HG03159 (cell line): ENCODE results near the gene FTCDNL1.

Experiments
- ATAC-seq: cut with Tn5 transposase; IDR thresholded peaks from one replicate; pipeline ENCODE4 v1.9.1; 2021; ENCODE audit warnings: mild to moderate bottlenecking, moderate library complexity; ENCODE audit not compliant: unreplicated experiment

Gene FTCDNL1

DNA sequence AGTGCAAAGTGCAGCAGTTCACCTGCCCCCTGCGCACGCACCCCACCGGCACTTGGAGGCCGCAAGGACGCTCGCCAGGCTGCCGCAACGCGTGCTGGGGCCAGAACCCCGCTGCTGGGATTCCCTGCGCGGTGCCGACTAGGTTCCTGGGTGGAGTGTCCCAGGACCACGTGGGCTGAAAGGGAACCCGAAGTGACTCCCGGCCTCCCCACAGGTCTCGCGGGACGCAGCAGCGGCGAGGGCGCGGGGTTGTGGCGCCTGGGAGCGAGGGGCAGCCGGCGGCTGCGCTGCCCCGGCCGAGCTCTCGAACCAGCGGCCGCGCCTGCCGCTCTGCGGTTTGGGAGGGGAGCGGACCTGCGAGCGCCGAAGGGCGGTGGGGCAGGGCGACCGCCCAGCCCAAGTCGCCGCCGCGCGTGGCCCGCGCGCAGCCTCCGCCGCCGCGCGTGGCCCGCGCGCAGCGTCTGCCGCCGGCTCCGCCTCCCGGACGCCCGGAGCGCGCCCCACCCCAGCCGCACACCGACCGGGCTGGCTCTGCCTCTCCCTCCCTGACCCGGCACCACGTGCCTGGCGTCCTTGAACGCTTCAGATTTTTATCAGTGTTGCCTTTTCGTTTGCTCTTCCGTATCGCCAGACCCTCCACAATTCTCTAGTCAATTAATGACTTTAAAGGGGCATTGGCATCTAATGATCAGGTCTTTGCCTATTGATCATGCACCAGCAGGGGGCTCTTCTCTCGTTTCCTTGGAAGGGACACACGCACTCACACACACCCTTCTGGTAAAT is at the start of gene FTCDNL1:
FTCDNL1 (minus strand) TSS at position 475 of the 783 bp plus-strand sequence. CDS start 2,230 bp downstream, outside the sequence.
- ATAC-seq = peak; percentile 97

DNA sequence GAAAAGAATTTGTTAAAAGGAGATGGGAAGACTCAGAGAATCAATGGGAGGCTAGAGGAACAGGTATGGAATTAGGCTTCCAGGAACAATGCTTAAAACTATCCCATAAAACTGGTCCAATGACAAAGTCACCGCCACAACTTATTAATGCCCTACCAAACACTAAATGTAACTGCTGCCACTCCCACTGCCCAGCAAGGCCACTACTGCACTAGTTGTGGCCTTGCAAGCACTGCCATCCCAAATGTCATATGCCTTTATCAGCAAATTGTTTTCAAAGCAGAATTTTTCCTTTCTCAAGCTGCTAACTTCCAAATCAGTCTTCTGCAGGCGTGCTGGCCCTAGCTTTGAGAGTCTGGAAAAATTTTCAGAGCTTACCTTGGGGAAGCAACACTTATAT is 45.6 kb upstream of the FTCDNL1 start:
- no peak for ATAC-seq

DNA sequence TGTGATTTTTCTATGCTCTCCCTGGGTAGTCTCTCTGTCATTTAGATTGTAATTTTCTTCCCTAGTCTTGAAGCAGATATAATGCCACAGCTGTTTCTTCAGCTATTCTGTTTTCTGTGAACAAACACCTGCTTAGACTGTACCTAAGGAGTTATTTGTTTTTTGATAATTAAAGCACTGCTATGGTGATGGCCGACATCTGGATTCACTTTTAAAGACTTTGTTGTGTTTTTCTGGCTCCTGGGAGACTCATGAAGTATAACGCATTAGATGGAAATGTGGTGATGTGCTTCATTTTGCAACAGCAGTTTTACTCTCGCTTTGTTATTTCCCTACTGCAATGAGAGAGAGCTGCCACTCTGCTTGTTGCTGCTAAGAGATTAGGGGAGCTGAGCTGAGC is 44.4 kb upstream of the FTCDNL1 start:
- no peak for ATAC-seq

DNA sequence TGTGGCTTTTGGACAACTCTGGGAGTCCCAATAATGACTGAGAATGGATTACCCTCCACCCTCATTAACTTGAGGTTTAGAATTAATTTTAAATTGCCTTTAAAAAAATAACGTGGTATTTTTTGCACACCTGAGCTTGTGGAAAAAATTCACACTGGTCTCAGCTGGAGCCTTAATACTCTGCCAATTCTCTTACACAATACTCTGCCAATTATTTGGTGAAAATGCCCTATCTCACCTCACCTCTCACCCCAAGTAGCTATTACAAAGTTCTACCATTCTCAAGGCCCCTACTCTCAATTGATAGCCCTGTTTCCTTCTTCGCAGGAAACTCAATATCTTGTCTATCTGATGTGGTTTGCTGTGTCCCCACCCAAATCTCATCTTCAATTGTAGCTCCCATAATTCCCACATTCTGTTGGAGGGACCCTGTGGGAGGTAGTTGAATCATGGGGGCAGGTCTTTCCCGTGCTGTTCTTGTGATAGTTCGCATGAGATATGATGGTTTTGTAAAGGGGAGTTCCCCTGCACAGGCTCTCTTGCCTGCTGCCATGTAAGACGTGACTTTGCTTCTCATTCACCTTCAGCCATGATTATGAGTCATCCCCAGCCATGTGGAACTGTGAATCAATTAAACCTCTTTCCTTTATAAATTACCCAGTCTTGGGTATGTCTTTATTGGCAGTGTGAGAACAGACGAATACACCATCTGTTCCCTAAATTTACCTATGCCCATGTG is 32.7 kb upstream of the FTCDNL1 start:
- ATAC-seq = no peak

DNA sequence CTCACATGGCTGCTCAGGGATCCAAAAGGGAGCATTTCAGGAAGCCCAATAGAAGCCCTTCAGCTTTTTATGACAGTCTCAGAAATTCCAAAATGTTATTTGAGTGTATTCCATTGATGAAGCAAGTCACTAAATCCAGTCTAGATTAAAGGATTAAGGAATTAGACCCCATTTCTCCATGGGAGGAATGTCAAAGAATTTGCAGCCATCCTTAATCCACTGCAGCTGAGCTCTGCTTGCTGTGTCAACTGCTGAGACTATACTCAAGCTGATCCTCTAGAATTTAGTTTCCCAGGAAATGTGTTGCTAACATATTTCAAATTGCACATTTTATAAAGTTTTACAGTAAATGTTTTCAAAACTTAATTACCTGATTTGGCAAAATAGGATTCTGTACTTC is 31.7 kb upstream of the FTCDNL1 start:
- ATAC-seq = no peak

DNA sequence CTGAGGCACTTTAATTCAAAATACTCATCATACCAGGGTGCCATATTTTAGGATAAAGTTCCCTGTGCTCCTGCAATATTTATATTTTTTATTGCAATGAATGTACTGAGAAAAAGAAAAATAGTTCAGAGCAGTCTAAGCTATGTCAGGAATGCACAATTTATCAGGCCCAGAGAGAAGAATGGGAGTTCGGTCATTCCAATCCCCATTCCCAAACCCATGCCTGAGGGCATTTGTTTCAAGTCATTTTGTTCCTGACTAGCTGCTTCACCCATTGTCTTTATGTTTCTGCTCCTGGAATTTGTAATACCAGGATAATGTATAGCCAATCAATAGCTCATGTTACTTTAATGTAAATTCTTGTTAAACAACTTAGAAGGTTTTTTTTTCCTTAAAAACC is 24.4 kb upstream of the FTCDNL1 start:
- ATAC-seq = no peak

DNA sequence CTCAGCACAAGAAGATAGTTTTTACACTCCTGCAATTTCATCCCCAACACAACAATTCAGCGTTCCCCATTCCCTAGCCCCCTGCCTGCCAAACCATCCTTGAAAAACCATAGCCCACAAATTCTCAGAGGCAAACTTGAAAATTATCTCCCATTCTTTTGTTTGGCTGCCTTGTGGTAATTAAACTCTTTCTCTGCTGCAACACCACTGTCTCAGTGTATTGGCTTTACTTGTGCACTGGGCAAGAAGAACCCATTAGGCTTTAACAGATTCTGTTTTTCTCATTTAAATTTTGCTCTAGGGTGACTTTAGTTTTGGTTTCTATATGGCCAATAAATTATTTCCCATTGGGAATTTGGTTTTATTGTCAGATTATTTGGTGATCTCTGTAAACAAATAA is 23.2 kb upstream of the FTCDNL1 start:
- no peak for ATAC-seq

DNA sequence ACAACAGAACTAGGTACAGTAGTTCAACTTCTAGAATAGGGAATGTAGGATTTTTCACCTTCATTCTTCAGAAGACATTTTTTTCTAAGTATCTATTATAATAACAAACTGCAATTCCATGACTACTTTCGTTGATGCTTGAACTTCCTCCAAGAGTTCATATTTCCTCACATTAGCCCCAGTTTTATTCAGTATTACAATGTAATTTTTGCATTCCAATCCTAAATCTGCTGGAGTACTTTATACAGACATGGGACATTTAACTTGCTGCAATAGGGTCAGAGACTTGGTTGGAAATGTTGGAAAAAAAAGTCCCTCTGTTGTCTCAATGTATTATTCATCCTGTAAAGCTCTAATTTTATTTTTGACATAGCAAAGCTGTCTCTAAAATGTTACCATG is 19.6 kb upstream of the FTCDNL1 start:
- no peak for ATAC-seq

DNA sequence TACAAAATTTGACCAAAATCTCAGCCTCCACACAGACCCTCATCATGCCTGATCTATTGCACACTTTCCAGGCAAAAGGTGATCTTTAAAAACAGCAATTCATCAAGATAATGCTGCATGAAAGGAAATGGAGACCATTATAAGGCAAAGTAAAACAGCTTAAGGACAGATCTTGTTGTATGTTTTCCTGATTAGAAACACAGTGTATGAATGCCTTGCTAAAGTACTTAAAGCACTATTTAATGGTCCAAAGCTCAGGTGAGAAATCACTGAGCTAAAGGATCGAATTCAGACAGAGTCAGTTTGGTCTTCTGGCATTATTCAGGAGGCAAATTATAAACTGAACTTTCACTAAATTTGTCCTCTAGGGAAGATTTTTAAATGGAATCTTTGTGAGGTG is 18.7 kb upstream of the FTCDNL1 start:
- no peak for ATAC-seq

DNA sequence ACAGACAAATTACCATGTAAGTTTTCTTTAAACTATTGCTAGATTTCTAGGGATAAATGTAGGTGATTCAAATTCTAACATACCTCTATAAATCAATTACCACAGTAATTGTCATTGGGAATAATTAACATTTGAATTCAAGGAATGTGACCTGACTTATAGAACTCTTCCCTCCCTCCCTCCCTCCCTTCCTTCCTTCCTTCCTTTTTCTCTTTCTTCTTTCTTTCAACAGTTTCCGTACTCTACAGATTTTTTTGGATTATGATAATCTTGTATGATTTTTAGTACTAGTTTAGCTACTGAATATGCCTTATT is 18.2 kb upstream of the FTCDNL1 start:
- no peak for ATAC-seq

DNA sequence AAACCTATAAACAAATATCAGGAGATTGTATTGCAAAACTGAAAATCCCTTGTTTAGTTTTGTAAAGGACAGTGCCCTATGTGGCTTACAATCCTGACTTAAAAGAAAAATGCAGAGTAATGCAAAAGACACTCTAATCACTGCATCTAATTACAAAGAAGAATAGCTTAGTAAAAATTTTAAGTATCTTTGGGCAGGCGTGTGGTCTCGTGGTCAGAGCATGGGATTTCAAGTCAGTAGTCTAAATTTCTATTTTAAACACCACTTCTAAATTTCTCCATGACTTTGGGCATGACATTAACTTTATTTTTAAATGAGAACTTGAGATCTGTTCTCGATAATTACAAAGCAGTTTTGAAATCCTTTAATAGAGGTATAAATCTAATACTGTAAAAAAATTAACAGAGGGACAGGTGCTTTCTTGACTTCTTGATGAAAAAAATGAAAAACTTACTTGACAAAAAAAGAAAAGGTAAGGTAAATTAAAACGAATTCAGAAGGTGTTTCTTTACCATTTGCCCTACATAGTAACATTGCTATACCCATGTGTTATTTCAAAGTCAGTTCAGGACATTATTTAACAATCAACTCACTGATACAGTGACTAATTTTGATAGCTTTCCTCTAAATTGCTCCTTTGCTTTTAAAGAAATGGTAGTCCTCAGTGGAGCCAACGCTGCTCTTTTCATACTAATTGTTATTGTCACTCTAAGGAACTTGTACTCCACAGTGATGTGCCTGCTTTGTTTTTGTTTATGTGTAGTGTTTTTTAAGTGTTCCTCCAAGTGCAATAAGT is 17.6 kb upstream of the FTCDNL1 start:
- ATAC-seq = no peak

DNA sequence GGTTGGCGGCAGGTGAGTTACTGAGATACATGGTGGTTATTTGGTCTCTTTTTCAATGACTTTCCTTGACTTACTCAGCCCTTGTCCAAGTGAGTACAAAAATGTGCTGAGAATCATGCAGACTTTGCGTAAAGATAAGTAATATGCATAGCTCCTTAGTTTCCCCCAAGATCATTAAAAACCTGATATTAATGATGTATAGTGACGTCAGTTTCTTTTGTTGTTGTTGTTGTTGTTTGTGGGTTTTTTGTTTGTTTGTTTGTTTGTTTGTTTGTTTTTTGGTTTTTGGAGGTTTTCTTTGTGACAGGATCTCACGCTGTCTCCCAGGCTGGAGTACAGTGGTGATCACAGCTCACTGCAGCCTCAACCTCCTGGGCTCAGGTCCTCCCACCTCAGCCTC is 14.9 kb upstream of the FTCDNL1 start:
- ATAC-seq = no peak

DNA sequence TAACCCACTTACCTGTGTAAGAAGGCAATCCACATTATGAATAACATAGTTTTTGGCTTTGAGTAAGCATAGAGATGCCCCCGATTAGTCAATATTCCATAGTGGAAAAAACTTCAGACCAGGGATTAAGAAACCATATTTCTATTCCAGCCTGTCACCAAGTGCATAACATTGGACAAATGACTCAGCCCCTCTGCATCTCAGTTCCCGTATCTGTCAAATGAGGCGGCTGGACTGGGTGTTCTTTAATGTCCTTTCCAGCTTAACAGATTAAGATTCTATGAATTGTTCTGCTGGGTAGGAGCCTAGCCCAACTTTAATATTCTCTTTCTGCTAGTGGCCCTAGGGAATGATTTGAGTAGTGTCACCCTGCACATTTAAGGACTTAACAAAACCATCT is 11.8 kb upstream of the FTCDNL1 start:
- ATAC-seq = no peak

DNA sequence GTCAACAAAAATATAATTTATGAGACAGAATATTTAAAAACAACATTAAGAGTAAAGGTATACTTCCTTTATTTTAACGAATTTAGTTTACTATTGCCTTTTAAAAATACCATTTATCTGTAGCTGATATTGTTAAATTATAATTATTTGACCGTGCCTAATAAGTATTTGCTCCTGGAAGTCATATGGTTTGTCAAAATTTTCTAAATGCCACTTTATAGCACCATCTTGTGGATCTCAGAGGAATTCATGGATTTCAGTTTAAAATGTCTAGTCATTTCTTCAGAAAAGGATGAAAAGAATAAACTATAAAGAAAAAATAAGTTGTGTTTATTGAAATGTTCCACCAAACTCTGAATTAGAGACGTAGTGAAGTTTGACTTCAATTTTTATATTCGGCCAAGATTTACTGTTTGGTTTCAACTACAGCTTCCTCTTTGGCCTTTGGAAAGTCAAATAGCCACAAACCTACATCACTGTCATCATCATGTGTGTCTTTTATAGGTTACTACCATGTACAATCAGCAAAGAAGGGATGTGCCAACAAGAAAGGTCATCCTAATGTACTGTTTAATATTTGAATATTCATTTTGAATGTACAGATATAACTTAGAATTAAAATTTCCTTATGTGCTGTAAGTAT is 10.3 kb upstream of the FTCDNL1 start:
- no peak for ATAC-seq

DNA sequence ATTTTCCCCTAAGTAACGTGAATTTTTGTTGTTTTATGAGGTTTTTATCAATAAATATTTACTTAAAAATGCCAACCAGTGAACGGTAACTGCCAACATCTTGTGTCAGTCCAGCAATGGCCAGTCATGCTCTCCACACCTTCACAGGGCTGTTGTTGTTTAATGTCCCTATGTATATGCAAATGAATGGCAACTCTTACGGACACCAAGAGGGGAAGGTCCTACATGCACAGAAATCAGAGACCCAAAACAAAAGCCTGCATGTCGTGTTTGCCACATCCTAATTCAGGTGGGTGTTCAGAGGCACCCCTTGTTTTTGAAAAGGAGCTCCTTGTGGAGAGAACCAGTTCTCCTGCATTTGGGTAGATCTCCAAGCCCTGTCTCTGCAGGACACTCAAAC is 4.8 kb upstream of the FTCDNL1 start:
- no peak for ATAC-seq

DNA sequence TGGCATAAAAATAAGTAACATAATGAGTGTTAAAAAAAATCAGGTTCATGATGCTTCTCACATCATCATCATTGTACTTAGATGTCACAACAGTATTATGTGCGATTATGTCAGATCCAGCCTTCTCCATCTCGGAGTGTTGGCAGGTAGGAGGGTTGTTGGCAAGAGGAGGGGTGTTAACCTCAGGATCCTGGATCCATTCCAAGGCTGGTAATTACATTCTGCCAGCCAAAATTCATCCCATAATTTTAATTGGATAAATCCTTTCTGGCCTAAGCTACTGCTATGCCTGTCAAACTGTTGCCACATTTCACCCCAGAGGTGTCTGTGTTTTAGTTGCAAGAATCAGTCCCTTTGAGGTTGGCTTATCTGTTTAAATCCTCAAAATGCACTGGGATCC is 891 bp upstream of the FTCDNL1 start:
- ATAC-seq = no peak

DNA sequence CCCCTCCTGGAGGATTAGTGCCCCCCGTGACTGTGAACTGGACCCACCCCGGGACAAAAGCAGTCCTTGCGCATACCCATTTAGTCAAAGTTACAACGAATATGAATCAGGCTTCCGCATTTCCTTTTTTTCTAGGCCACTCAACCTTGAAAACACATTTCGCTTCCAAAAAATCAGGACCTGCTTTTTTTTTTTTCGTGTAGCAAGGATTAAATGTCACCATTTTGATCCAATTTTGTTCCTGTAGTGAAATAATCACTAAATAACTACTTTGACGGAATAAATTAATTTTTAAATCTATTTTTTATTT is 464 bp upstream of the FTCDNL1 start:
- ATAC-seq = no peak

DNA sequence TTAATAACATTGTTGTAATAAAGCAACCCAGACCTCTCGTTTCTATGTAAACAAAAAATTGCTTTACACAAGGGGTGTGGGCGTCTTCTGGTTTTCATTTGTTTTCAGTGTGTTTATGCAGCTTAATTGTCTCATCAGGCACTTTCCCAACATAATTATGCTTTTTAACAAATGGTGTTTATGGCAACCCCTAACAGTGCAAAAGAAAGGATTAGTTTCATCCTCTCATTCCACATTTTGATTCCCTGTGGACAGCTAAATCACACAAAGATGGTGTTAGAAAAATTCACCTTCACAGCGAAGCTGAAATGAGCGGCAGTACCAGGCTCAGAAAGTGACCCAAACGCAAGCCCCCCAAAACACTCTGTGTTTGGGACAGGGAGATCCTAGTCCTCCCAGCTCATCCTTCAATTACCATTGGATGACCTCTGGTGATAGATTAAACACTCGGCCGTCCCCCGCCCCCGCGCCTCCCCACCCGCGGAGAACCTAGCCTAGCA is 724 bp downstream of the FTCDNL1 start:
- ATAC-seq = no peak

DNA sequence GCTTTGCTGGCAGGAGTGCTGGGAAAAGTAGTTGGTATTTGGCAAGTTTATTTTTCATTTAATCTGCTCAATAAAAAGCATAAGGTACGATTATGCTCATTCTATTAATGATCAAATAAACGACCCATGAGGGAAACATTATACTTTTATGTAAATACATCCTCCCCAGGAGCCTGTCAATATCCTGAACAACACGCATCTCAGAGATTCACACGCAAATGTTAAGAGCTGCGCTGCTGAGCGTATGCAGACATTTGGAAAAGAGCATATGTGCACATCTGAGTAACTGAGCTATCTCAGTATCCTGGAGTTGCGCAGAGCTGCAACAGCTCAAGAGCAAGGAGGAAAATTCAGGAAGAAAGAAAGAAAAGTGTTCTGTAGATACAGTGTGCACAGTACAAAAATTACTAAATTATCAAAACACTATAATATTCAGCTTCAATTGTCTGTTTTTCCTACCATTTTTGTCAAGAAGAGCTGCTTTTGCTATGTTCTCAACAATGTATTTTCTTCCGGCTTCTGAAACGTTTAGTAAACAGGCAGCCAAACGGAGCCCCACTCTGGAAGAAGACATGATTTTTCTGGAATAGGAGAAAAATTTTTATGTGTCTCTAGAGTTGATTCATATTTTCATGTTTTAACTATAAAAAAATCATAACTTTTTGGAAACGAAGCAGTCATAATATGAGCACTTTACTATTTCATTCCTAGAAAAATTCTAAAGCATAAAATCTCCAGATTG is 2.4 kb downstream of the FTCDNL1 start:
- no peak for ATAC-seq

DNA sequence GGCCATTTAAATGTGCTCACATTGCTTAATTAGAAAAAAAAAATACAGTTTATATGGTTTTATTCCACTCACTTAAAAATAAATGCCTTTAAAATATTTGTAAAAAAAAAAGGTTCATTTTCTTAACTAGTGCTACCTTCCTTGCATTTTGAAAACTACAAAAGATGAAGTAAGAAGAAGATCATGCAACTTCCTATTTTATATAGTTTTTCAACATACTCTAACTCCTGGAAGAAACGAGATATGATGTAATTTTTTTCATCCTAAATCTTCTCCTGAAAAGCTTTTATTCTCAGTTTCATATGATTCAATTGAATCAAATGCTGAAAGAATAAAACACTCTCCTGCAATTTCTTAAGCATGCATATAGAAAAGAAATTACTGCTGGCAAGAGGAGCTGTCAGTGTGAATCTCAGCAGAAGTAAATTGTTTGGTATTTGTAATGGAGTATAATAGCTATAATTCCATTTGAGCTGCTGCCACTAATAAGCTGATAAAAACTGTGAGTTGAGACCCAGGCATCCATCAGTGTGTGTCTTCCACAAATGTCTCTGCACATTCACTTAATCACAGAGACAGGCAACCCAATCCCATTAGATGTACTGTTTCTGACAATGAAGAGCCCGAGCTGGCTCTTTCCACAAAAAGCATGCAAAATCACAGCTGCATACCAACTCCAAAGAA is 3.7 kb downstream of the FTCDNL1 start:
- no peak for ATAC-seq
